DOHH2 (cell line): ENCODE results near the gene SYTL1.

Source experiments
- EZH2phosphoT487 ChIP-seq: fragments of 200-600 bp; sonication (generic); IDR thresholded peaks from 2 replicates; pipeline ENCODE4 v1.6.1; 2017; ENCODE audit warnings: borderline replicate concordance, mild to moderate bottlenecking, antibody characterized with exemption, low read length, moderate library complexity, mixed read lengths
- TF ChIP-seq, protein P1 (sequence below): fragments of 200-600 bp; sonication (generic); IDR thresholded peaks from one replicate; pipeline ENCODE4 v1.5.1; 2014; ENCODE audit warnings: antibody characterized with exemption, mild to moderate bottlenecking, low read depth, low read length; ENCODE audit not compliant: poor library complexity, severe bottlenecking

GRCh38 chr1:27353629-27354028 lies 11.8 kb downstream of the SYTL1 start:
- TF ChIP-seq, protein P1, sequence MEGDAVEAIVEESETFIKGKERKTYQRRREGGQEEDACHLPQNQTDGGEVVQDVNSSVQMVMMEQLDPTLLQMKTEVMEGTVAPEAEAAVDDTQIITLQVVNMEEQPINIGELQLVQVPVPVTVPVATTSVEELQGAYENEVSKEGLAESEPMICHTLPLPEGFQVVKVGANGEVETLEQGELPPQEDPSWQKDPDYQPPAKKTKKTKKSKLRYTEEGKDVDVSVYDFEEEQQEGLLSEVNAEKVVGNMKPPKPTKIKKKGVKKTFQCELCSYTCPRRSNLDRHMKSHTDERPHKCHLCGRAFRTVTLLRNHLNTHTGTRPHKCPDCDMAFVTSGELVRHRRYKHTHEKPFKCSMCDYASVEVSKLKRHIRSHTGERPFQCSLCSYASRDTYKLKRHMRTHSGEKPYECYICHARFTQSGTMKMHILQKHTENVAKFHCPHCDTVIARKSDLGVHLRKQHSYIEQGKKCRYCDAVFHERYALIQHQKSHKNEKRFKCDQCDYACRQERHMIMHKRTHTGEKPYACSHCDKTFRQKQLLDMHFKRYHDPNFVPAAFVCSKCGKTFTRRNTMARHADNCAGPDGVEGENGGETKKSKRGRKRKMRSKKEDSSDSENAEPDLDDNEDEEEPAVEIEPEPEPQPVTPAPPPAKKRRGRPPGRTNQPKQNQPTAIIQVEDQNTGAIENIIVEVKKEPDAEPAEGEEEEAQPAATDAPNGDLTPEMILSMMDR = no peak
- TF ChIP-seq EZH2phosphoT487 = no peak
